Activated CD8-positive, alpha-beta memory T cell treated with anti-CD3 and anti-CD28 coated beads, Interleukin-2, amount 10 ng/mL, durations not matched to agents 7 days and 5 days (primary cell): ENCODE results near the gene SH3BP5. TPM values are rescaled to one million over a fixed set of nuclear protein-coding genes. Genes with fewer than 3 reads are reported as not detected.

Source experiments
- ATAC-seq: fragments of 150-1000 bp; cut with Tn5 transposase; one replicate; pipeline ENCODE4 v1.10.0; 2021; ENCODE audit warnings: moderate library complexity
- CTCF ChIA-PET: fragments of 350-600 bp; sonication (Branson Sonifier 250); formaldehyde crosslinking; loops from one replicate; lab custom pipeline; 2021; ENCODE audit warnings: antibody characterized with exemption; lab: Charles Lee
- DNase-seq: peaks from one replicate; pipeline ENCODE4 v3.0.0-alpha.2; 2020
- H3K27ac Mint-ChIP-seq: one replicate; pipeline ENCODE4 v1.8.0; 2021; ENCODE audit warnings: mild to moderate bottlenecking, mixed read lengths
- H3K27me3 Mint-ChIP-seq: one replicate; pipeline ENCODE4 v1.8.0; 2021; ENCODE audit warnings: mixed read lengths
- H3K36me3 Mint-ChIP-seq: one replicate; pipeline ENCODE4 v1.8.0; 2021; ENCODE audit warnings: mild to moderate bottlenecking, mixed read lengths
- H3K4me1 Mint-ChIP-seq: one replicate; pipeline ENCODE4 v1.8.0; 2021; ENCODE audit warnings: mixed read lengths
- H3K4me3 Mint-ChIP-seq: one replicate; pipeline ENCODE4 v1.8.0; 2021; ENCODE audit warnings: mild to moderate bottlenecking, moderate library complexity, mixed read lengths
- H3K9me3 Mint-ChIP-seq: one replicate; pipeline ENCODE4 v1.8.0; 2022; ENCODE audit warnings: low read depth, mixed read lengths
- total RNA-seq, 2 experiments: library from RNA; stranded (reverse); gene quantifications; one replicate each; pipeline ENCODE4 v1.2.3, GENCODE V29; 2021

SH3BP5 gene
- total RNA-seq, 2 experiments from 2014 or later = 19.4 to 30.3 TPM

GRCh38 chr3:15262021-15262420 lies 70.4 kb downstream of the SH3BP5 start:
- H3K4me3 Mint-ChIP-seq = no peak overlapping the region
- no peak for ATAC-seq
- peaks cover 28% of the 10 kb centered on the region for H3K36me3 Mint-ChIP-seq
- CTCF ChIA-PET = no interaction called here
- DNase-seq = no peak
- H3K27me3 Mint-ChIP-seq = no peaks in the 10 kb centered on the region
- no peaks in the 10 kb centered on the region for H3K9me3 Mint-ChIP-seq
- peaks cover 21% of the 10 kb centered on the region for H3K4me1 Mint-ChIP-seq
- H3K27ac Mint-ChIP-seq = no peak overlapping the region

GRCh38 chr3:15261274-15261673 lies 71.1 kb downstream of the SH3BP5 start:
- H3K4me3 Mint-ChIP-seq = no peak overlapping the region
- CTCF ChIA-PET = no interaction called here
- H3K27me3 Mint-ChIP-seq = no peaks in the 10 kb centered on the region
- H3K9me3 Mint-ChIP-seq = no peaks in the 10 kb centered on the region
- DNase-seq (no peak), ATAC-seq (no peak)
- peaks cover 28% of the 10 kb centered on the region for H3K36me3 Mint-ChIP-seq
- peak overlapping the region; percentile 42 for H3K27ac Mint-ChIP-seq
- H3K4me1 Mint-ChIP-seq = peaks cover 16% of the 10 kb centered on the region

GRCh38 chr3:15260531-15260930 lies 71.9 kb downstream of the SH3BP5 start:
- no peaks in the 10 kb centered on the region for H3K27me3 Mint-ChIP-seq
- H3K4me3 Mint-ChIP-seq = no peak overlapping the region
- DNase-seq = no peak
- H3K4me1 Mint-ChIP-seq = peaks cover 10% of the 10 kb centered on the region
- no peak for ATAC-seq
- H3K27ac Mint-ChIP-seq = no peak overlapping the region
- no peaks in the 10 kb centered on the region for H3K9me3 Mint-ChIP-seq
- CTCF ChIA-PET = interaction anchor here (0.6 kb wide), 2 partner anchors 16 to 109 kb away, joined by 3 read pairs; no protein-coding TSS in a partner anchor
- peaks cover 35% of the 10 kb centered on the region for H3K36me3 Mint-ChIP-seq

GRCh38 chr3:15258720-15259119 lies 73.7 kb downstream of the SH3BP5 start:
- H3K9me3 Mint-ChIP-seq = no peaks in the 10 kb centered on the region
- H3K36me3 Mint-ChIP-seq = peaks cover 36% of the 10 kb centered on the region
- H3K27ac Mint-ChIP-seq = no peak overlapping the region
- DNase-seq (no peak), ATAC-seq (no peak)
- no peak overlapping the region for H3K4me3 Mint-ChIP-seq
- peaks cover 3% of the 10 kb centered on the region for H3K4me1 Mint-ChIP-seq
- H3K27me3 Mint-ChIP-seq = no peaks in the 10 kb centered on the region
- CTCF ChIA-PET = interaction anchor here (1.4 kb wide), 1 partner anchor 56 kb away, joined by 4 read pairs; no protein-coding TSS in a partner anchor

GRCh38 chr3:15256861-15257341 lies 75.5 kb downstream of the SH3BP5 start:
- DNase-seq = no peak
- no peak overlapping the region for H3K27ac Mint-ChIP-seq

GRCh38 chr3:15255215-15255614 lies 77.2 kb downstream of the SH3BP5 start:
- no peak overlapping the region for H3K27ac Mint-ChIP-seq
- H3K27me3 Mint-ChIP-seq = no peaks in the 10 kb centered on the region
- CTCF ChIA-PET = interaction anchor here (1.0 to 1.6 kb wide), 6 partner anchors 12 to 208 kb away, joined by 3 to 6 read pairs (median 4); no protein-coding TSS in a partner anchor
- no peak for DNase-seq
- H3K9me3 Mint-ChIP-seq = no peaks in the 10 kb centered on the region
- H3K4me1 Mint-ChIP-seq = peaks cover 14% of the 10 kb centered on the region
- no peak overlapping the region for H3K4me3 Mint-ChIP-seq
- peaks cover 52% of the 10 kb centered on the region for H3K36me3 Mint-ChIP-seq
- ATAC-seq = no peak

More at GRCh38 chr3:15256861-15257341, 75.5 kb downstream of the SH3BP5 start:
- Mint-ChIP-seq H3K36me3 (peaks cover 45% of the 10 kb centered on the region), H3K4me3 (no peak overlapping the region), H3K27me3 (no peaks in the 10 kb centered on the region), H3K9me3 (no peaks in the 10 kb centered on the region), H3K4me1 (peaks cover 14% of the 10 kb centered on the region)
- no peak for ATAC-seq
- CTCF ChIA-PET = interaction anchor here (1.0 to 1.2 kb wide), 2 partner anchors 11 to 300 kb away, joined by 3 to 8 read pairs; no protein-coding TSS in a partner anchor

- ATAC-seq (no peak), DNase-seq (no peak)
- no peaks in the 10 kb centered on the region for H3K27me3 Mint-ChIP-seq
- CTCF ChIA-PET = interaction anchor here (0.7 to 1.2 kb wide), 3 partner anchors 13 to 152 kb away, joined by 3 to 7 read pairs (median 4); no protein-coding TSS in a partner anchor
- no peak overlapping the region for H3K27ac Mint-ChIP-seq
- H3K4me1 Mint-ChIP-seq = peaks cover 12% of the 10 kb centered on the region
- H3K4me3 Mint-ChIP-seq = no peak overlapping the region
- peaks cover 45% of the 10 kb centered on the region for H3K36me3 Mint-ChIP-seq
- no peaks in the 10 kb centered on the region for H3K9me3 Mint-ChIP-seq
Observed at GRCh38 chr3:15253023-15253697, 79.2 kb downstream of the SH3BP5 start.

GRCh38 chr3:15246186-15246585 lies 86.2 kb downstream of the SH3BP5 start:
- DNase-seq (no peak), ATAC-seq (no peak)
- Mint-ChIP-seq H3K36me3 (peaks cover 31% of the 10 kb centered on the region), H3K9me3 (no peaks in the 10 kb centered on the region), H3K27me3 (no peaks in the 10 kb centered on the region), H3K4me1 (peaks cover 8% of the 10 kb centered on the region), H3K4me3 (no peak overlapping the region), H3K27ac (no peak overlapping the region)
- CTCF ChIA-PET = interaction anchor here (0.5 to 0.9 kb wide), 4 partner anchors 44 to 159 kb away, joined by 3 read pairs; no protein-coding TSS in a partner anchor

GRCh38 chr3:15243822-15244482 lies 88.4 kb downstream of the SH3BP5 start:
- Mint-ChIP-seq H3K36me3 (peaks cover 26% of the 10 kb centered on the region), H3K27ac (peak overlapping the region; percentile 60)

GRCh38 chr3:15241341-15241740 lies 91.0 kb downstream of the SH3BP5 start:
- no peaks in the 10 kb centered on the region for H3K9me3 Mint-ChIP-seq
- DNase-seq = peak; percentile 67

More at GRCh38 chr3:15243822-15244482, 88.4 kb downstream of the SH3BP5 start:
- DNase-seq (no peak), ATAC-seq (no peak)
- Mint-ChIP-seq H3K9me3 (no peaks in the 10 kb centered on the region), H3K4me3 (no peak overlapping the region), H3K4me1 (peaks cover 8% of the 10 kb centered on the region), H3K27me3 (no peaks in the 10 kb centered on the region)
- CTCF ChIA-PET = interaction anchor here (0.8 to 1.5 kb wide), 5 partner anchors 17 to 154 kb away, joined by 3 to 4 read pairs (median 4); no protein-coding TSS in a partner anchor

GRCh38 chr3:15229262-15229661 lies 103.1 kb downstream of the SH3BP5 start:
- Mint-ChIP-seq H3K4me1 (peaks cover 6% of the 10 kb centered on the region), H3K36me3 (peaks cover 16% of the 10 kb centered on the region), H3K27me3 (no peaks in the 10 kb centered on the region), H3K4me3 (no peak overlapping the region), H3K9me3 (no peaks in the 10 kb centered on the region), H3K27ac (no peak overlapping the region)
- CTCF ChIA-PET = no interaction called here
- ATAC-seq = no peak
- no peak for DNase-seq

More at GRCh38 chr3:15241341-15241740, 91.0 kb downstream of the SH3BP5 start:
- no peak overlapping the region for H3K27ac Mint-ChIP-seq
- CTCF ChIA-PET = interaction anchor here (0.9 to 2.5 kb wide), 4 partner anchors 11 to 133 kb away, joined by 3 to 8 read pairs (median 6); partner anchors contain the start of gene CAPN7
- no peak overlapping the region for H3K4me3 Mint-ChIP-seq
- peaks cover 22% of the 10 kb centered on the region for H3K36me3 Mint-ChIP-seq
- no peaks in the 10 kb centered on the region for H3K27me3 Mint-ChIP-seq
- ATAC-seq = peak; percentile 66
- peaks cover 8% of the 10 kb centered on the region for H3K4me1 Mint-ChIP-seq

GRCh38 chr3:15228147-15228546 lies 104.2 kb downstream of the SH3BP5 start:
- CTCF ChIA-PET = interaction anchor here (1.1 to 1.4 kb wide), 3 partner anchors 11 to 25 kb away, joined by 3 read pairs; no protein-coding TSS in a partner anchor
- Mint-ChIP-seq H3K9me3 (no peaks in the 10 kb centered on the region), H3K27me3 (no peaks in the 10 kb centered on the region), H3K27ac (no peak overlapping the region), H3K36me3 (peaks cover 18% of the 10 kb centered on the region), H3K4me1 (peaks cover 6% of the 10 kb centered on the region), H3K4me3 (no peak overlapping the region)
- no peak for DNase-seq
- no peak for ATAC-seq
